ENCODE data around the gene MEGF9. TPM values are rescaled to one million over a fixed set of nuclear protein-coding genes. Genes with fewer than 3 reads are reported as not detected.

The MEGF9 gene
- total RNA-seq, 1 experiment from 2014 or later = 11.9 TPM

DNA sequence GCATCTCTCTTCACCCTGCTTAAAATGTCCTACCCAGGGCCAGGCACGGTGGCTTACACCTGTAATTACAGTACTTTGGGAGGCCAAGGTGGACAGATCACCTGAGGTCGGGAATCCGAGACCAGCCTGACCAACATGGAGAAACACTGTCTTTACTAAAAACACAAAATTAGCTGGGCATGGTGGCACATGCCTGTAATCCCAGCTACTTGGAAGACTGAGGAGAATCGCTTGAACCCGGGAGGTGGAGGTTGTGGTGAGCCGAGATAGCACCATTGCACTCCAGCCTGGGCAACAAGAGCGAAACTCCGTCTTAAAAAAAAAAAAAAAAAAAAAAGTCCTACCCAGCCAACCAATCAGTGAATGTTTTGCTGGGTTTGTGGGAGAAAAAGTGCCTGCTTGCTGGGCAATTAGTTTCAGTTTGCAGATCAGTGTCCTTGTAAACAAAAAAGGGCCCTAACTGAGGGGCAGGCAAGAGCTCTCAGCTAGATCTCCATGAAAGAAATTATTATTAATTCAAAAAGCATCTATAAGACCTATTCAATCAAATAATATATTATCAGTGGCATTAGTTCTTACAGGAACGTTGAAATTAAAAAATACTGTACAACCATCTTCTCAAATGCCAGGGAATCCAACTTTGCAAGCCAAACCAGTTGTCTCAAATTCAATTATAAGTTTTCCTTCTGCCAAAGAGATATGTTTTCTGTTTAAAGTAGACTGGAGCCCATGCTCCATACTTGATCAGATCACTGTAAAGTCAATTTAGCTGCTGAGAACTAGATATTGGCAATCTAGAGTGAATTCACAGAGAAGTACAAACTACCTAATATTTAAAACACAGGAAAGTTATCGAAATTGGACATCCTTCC is 3.9 kb downstream of the MEGF9 start:
- DNase-seq (ENCODE audit: extremely low read depth, low read depth) = peak; percentile 66

DNA sequence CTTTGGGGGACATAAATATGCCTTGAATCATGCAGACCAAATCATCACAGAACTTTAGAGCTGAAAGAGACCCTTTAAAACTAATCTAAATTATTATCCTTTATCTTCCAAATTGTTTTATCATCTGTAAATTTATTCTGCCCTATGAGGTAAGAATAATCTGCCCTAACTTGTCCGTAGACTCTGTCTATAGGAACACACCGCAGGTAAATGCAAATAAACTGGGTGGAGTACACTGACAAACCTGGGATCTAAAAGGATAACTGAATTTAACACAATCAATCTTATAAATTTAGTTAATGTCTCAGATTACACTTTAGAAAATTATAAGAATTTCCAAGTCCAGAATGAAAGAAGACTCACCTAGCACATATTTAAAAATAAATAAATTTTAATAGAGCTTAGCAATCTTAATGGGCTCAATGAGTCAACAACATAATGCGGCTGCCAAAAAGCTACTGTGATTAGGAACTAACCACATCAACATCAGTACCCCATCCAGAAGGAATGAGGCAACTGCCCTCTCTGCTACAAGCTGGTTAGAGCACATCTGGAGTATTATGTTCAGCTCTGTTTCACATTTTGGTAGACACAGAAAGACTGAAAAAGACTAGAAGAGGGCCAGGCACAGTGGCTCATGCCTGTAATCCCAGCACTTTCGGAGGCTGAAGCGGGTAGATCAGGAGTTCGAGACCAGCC is 5.6 kb downstream of the MEGF9 start:
- no peak for DNase-seq (ENCODE audit: extremely low read depth, low read depth)

DNA sequence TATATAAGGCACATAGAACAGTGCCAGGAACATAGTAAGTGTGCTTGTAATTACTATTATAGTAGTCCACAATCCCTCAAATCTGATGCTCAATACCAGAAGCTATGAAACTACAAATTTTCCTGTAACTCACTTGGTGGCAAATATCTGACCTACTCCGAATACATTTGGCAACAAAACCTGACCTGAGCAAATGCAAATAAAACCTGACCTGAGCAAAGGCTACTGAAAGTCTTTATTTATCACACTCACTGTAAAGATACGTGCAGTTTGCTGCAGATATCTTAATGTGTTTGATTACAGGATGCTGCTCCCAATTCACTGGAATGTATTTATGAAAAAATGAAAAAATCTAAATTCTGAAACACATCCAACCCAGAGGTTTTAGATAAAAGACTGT is 7.1 kb downstream of the MEGF9 start:
- DNase-seq (ENCODE audit: extremely low read depth, low read depth) = no peak

DNA sequence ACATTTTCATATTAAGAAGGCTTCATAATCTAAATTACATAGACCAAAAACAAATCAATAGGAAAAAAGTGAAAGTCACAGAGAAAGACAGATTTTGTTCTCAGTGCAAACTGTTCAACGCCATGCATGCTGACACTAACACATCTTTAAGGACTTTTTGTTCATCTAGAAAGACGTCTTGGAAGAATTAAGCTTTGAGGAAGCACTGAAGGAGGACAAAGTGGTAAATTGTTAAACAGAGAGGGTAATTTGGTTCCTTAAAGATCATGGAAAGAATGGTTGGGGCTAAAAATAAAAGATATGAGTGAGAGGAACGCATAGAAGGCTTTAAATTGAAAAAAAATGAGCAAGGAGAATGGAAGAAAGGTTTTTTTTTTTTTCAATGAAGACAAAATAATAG is 9.1 kb downstream of the MEGF9 start:
- no peak for DNase-seq (ENCODE audit: extremely low read depth, low read depth)

DNA sequence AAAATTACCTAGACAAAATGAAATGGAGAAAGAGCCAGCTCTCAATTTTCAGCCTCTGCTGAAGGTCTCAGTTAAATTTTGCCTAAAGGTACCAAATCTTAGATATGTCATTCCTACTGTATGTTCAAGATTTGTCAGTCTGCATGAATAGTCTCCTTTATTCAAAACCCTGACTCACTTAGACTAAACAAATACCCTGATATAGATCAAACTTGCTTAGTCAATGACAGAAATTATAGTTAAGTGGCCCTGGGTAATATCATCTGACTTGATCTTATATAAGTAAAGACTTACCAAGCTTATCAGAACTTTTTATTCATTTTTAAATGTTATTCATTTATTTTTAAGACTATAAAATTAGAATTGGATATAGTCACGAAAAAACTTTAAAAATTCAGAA is 12.2 kb downstream of the MEGF9 start:
- no peak for DNase-seq (ENCODE audit: extremely low read depth, low read depth)

DNA sequence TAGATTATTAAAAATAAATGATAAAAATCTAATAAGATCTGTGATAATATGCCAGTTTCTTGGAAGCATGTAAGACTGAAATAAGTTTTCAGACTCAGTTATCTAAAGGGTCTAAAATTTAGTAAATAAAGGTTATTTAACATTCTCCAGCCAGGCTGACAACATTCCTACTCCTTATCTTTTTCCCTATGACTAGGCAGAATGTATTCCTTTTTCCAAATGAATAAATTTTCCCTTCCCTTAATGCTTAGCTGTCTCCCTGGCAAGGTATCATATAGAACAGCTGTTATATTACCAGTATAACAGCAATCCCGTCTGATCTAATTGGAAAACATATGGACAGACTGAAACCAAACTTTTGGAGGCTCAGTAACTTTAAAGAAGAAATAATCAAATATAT is 13.0 kb downstream of the MEGF9 start:
- no peak for DNase-seq (ENCODE audit: extremely low read depth, low read depth)

DNA sequence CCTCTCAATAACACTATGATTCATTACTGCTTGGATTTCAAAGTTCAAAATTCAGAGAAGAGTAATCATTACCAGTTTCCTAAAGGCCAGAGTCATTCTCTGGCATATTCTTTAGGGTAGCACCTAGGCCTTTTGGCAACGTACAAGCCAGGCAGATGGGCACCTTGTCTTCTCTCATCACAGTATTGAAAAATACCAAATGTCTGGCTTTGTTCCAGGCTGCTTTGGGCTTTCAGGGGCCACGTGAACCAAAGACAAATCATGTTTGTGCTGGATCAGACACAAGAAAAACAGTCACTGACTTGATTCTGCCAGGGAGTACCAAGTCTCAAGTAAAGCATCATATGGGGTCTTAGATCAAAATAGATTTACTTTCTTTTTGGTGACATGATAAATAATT is 15.5 kb downstream of the MEGF9 start:
- DNase-seq (ENCODE audit: extremely low read depth, low read depth) = no peak

DNA sequence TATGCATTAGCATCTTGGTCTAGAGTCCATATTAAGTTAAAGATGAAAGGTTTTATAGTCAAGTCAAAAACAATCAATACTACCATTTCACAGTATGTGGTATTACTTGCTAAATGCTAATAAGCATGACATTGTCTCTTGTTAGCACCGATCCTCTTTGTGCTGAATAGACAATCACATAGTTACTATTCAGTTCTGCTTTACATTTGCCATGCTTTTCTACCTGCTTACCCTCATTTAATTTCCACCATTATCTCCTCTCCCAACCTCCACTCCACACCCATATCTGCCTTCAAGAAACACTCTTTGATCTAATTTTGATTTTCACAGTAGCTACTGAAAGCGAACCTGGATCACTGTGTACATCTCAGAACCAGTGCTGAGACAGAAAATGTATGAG is 16.8 kb downstream of the MEGF9 start:
- DNase-seq (ENCODE audit: extremely low read depth, low read depth) = no peak

DNA sequence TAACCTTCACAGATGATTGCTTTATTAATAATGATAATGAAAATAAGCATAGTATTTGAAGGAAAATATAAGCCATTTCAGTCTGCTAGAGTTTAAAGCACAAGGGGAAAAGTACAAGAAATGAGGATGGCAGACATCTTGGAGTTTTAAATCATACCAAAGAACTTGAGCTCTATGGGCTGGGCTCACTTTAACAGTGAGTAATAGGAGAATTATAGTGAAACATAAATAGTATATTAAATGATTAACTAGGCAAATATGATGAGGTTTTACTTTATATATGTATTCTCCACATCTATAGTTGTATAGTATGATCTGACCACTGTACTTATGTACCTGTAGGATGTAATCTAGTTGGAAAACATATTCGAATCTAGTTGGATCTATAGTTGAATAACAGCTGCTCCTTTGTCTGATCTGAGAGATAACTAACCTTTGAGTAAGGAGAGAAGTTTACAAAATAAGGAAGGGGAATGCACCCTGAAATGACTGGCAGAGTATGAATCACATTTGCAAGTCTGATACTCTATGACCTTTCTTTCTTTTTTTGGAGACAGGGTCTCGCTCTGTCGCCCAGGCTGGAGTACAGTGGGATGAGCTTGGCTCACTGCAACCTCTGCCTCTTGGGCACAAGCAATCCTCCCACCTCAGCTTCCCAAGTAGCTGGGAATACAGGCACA is 17.6 kb downstream of the MEGF9 start:
- no peak for DNase-seq (ENCODE audit: extremely low read depth, low read depth)

DNA sequence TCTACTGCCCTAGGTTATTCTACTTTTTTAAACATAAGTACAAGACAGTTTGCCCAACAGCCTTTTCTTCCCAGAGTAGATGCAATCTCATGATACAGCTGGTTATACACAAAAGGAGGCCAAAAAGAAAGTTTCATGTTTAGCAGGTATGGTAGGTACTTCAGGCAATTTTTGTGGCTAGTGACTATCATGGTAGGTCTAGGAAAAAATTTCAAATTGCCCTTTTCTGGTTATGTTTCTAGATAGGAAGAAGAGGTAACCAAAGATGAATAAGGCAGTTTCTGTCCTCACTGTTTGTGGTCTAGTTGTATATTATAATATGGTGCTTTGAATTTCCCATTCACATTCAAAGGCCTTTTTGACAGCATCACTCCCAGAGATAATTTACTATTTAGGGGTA is 19.7 kb downstream of the MEGF9 start:
- no peak for DNase-seq (ENCODE audit: extremely low read depth, low read depth)

DNA sequence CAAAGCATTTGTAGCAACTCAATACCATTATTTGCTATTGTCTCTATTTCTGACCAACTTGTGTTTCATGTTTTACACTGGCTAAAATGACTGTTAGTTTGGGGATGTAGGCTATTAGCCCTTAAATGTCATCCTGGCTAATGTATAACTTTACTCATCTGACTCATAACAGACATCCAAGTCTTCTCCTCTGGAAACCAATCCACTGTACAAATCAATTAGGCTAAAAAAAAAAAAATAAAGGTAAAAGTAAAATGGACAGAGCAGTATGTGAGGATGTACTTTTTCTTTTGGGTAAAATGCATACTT is 20.6 kb downstream of the MEGF9 start:
- DNase-seq (ENCODE audit: extremely low read depth, low read depth) = no peak

DNA sequence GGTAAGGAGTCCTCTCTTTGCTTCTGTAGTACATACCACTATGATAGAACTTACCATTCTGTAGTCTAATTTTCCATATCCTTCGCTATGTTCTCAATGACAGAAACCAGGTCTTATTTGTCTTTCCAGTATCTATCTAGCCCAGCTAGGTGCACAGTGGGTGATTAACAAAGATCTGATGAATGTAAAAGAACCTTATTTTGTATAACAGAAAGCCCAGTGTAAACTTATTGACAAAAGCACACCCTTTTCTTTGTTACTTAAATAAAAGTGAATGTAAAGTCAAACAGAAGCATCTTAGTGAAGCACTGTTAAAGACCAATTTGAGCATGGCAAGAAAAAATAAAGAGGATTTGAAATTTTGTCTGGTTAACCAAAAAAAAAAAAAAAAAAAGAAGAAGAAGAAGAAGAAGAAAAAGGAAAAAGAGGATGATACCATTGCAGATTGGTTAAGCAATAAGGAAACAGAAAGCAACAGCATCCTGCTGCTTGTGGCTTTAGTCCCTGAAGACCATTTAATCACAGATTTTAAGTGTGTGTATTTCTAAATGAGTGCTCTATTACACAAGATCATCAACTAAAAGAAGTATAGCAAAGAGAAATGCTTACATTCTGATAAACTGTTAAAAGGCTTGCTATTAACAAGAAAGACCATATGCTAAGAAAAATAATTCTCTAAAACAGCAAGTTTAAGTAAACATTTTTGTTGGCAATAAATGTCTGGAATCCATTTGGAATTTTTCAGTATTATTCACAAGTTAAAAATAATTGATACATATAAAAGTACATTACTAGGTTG is 21.2 kb downstream of the MEGF9 start:
- DNase-seq (ENCODE audit: extremely low read depth, low read depth) = no peak

DNA sequence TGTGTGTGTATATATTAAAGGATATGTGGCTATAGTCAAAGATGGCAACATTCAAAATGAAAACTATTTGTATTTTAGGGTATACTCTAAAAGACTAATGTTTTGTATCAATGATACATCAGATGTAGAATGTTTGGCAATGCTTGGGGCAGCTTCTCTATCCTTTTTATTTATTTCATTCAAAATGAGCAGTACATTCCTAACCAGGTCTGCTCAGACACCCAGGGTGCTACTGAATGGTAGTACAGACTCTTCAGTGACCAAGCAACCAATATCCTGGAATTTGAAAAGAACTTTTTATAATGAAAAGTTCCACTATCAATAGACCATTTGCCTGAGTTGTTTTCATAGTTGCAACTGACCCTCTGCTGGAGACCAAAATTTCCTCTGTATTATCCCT is 23.9 kb downstream of the MEGF9 start:
- no peak for DNase-seq (ENCODE audit: extremely low read depth, low read depth)

DNA sequence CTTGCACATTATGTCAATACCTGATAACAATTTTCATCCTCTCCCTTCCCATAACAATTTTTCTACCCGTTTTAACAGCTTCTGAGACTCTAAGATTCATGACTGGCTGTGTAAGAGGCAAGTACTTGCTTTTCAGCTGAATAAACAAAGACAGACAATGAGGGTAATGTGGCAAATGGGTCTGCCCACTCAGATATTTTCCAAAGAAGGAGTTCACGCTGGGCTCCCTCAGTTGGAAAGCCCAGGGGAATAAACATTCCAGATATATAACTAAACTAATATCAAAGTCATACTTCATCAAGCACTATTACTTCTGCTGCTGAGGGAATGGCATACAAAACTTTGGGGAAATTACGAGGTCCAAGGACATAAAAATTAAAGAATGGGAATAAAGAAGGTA is 24.4 kb downstream of the MEGF9 start:
- no peak for DNase-seq (ENCODE audit: extremely low read depth, low read depth)

DNA sequence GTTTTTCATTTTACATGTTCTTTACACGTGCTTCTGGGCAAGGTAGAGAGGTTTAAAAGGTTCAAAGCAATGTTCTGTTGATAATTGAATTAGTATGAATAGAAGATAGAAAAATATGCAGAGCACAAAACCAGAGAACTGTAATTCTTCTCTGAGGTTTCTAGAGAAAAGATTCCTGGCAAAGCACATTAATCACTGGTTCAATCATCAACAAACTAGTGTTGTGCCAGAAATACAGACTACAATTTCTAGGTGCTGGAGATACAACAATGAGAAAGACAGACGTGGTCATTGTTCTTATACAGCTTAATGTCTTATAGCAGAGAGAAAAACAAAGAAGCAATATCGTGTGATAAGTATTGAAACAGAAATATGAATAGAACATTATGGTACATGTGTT is 25.5 kb downstream of the MEGF9 start:
- no peak for DNase-seq (ENCODE audit: extremely low read depth, low read depth)

DNA sequence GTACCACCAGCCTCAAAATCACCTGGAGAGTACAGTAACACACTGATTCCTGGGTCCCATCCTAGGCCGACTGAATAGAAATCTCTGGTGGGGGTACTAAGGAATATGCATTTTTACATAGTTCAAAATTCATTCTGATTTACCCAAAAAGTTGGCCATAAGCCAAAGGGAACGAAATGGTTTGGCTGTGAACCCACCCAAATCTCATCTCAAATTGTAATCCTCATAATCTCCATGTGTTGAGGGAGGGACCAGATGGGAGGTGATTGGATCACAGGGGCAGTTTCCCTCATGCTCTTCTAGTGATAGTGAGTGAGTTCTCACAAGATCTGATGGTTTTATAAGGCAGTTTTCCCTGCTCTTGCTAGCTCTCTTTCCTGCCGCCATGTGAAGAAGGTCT is 31.1 kb downstream of the MEGF9 start:
- no peak for DNase-seq (ENCODE audit: extremely low read depth, low read depth)

DNA sequence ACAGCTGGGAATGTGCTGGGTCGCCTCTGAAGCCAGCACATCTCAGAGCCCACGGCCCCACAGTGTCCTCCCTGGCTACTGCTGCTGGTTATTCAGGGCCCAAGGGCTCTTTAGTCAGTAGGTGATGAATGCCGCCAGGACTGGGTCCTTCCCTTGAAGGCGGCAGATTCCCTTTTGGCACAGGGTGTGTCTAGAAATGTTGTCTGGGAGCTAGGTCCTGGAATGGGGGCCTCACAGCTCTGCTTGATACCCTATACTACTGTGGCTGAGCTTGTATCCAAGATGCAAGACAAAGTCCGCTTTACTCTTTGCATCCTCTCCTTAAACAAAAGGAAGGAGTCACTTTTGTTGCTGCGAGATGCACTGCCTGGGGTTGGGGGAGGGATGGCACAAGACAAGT is 33.1 kb downstream of the MEGF9 start:
- no peak for DNase-seq (ENCODE audit: extremely low read depth, low read depth)

DNA sequence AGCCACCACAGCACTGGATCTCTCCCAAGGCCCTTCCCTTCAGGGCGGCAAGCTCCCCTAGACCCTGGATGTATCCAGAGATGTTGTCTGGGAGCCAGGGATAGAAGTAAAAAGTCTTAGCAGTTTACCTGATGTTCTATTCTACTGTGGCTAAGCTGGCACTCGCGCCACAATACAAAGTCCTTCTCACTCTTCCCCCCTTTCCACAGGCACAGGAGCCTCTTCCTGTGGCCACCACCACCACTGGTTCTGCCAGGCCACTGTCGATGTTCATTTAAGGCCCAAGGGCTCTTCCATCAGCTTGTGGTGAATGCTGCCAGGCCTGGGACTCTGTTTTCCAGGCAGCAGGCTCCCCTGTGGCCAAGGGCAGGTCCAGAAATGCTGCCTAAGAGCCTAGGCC is 33.7 kb downstream of the MEGF9 start:
- no peak for DNase-seq (ENCODE audit: extremely low read depth, low read depth)

DNA sequence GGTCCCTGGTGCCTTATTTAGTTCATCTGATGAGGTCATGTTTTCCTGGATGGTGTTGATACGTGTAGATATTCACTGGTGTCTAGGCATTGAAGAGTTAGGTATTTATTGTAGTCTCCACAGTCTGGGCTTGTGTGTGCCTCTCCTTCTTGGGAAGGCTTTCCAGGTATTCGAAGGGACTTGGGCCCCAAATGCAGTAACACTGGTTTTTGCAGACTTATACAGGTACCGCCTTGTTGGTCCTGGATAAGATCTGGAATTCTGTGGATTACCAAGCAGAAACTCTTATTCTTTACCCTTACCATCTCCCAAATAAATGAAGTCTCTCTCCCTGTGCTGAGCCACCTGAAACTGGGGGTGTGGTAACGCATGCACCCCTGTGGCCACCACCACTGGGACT is 34.1 kb downstream of the MEGF9 start:
- DNase-seq (ENCODE audit: extremely low read depth, low read depth) = no peak

DNA sequence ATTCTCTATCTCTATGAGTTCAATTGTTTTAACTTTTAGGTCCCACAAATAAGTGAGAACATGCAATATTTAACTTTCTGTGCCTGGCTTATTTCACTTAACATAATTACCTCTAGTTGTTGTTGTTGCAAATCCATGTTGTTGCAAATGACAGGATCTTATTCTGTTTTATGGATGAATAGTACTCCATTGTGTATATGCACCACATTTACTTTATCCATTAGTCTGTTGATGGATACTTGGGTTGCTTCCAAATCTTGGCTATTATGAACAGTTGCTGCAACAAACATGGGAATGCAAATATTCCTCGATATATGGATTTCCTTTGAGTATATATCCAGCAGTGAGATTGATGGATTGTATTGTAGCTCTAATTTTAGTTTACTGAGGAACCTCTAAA is 36.3 kb downstream of the MEGF9 start:
- no peak for DNase-seq (ENCODE audit: extremely low read depth, low read depth)

DNA sequence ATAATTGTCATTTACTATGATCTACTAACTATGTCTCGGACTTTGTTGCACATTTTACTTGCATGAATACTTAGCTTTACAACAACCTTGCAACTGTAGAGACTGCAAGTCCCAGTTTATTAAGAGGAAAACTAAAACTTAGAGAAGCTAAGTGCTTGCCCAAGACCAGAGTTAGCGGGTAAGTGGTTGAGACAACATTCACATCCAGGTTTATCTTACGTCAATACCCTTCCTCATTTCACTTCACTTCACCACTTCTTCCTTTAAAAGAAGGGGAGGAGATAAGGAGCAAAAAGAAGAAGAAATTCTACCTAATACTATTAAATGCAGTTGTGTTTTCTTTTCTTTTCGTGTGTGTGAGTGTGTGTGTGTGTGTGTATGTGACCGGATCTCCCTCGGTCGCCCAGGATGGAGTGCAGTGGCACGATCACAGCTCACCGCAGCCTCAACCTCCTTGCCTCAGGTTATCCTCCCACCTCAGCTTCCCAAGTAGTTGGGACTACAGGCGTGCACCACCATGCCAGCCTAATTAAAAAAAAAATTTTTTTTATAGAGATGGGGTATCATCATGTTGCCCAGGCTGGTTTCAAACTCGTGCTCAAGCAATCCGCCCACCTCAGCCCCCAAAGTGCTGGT is 37.4 kb downstream of the MEGF9 start:
- DNase-seq (ENCODE audit: extremely low read depth, low read depth) = no peak

Data from NCI-H460 (cell line).